Activated CD4-positive, CD25-positive, alpha-beta regulatory T cell treated with anti-CD3 and anti-CD28 coated beads, Interleukin-2, amount 50 U/mL, for 24 hours (primary cell): ENCODE data around the gene SUMO3.
A peak's percentile ranks its signal among the peaks of the same experiment; 100 is the strongest.
"Not testable (repeated sequence)": the region's sequence is repeated elsewhere in the genome, so short reads cannot be mapped to it uniquely, and the experiment has no call there.

ENCODE experiments used
- ATAC-seq, 2 donors: fragments of 150-1000 bp; cut with Tn5 transposase; one replicate each; pipeline ENCODE4 v1.10.0; 2021; ENCODE audit warnings: mild to moderate bottlenecking in 1 of 2, moderate library complexity in 1 of 2

The SUMO3 gene

DNA sequence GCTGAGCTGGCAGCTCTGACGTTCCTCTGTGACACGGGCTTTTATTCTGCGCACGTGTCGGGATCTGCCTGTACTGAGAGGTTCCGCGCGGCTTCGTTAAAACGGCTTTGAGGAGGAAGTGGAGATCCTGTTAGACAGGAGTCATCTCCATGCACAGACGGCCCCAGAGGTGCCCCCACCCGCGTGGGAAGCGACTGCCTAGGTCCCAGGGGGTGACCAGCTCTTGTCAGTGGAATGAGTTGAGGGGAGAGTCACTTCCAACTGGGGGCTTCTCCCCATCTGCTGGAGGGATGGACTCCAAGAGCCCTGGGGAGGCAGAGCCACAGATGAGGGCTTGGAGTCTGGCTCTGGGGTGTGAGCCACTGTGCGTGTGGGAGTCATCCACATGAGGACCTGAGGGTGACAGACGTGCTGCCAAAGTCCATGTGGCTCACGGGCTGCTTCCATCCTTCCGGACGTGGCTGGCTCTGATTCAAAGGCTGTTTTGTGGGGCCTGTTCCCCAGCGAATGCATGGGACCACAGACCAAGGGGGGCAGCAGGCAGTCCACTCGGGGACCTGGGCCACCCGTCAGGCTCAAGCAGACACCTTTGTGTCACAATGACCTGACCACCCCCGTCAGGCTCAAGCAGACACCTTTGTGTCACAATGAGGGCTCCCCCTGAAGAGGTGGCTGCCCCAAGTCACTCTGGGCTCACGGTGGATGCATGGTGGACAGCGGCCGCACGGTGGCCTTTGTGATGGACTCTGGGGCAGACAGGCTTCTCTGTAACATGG lies 28.8 kb upstream of the SUMO3 start:
- ATAC-seq = peak; percentile 55 to 71

DNA sequence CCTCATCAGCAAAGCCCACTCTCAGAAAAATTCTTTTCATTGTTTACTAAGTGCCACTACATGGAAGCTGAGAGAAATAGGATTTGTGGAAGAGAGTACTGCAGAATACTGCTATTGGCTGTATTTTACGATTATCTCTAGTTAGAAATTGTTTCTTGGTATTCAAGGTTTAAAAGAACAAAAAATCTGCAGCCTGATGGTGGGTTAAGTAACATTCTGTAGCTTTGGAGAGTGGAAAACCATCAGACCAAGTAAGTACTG lies 28.3 kb upstream of the SUMO3 start:
- ATAC-seq = no peak

DNA sequence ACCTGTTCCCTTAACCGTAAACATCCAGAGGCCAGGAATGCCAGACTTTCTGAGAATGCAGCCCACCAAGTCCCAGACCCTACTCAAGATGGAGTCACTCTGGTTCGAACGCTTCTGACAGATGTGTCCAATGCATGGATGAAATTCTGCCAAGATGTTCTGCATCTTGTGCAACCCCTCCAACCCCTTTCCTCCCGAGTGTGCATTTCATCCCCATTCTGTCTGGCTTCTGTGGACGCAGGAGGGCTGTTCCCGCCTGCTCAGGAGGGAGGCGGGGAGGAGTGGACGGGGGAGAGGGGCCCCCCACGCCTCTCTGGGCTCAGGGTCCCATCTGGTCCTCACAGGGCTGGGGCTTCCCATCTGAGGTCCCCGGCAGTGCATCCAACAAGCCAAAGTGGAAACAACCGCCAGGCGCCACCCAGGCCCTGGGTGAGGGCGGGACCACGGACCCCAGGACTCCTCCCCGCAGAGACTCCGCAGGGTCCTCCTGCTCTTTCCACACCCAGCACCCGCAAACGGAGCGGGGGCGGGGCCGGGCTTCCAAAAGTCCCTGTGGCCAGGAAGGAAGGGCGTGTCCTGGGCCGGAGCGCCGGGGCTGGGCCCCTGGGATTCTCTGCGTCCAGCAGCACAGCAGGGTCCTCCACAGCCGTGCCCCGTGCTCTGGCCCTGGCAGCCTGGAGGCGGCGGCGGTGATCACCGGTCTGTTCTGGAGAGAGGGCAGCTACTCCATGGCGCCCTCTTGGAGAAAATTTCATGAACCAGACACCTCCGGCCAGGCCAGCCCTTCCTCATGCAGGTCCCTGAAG lies 27.8 kb upstream of the SUMO3 start:
- peak; percentile 68 to 72 for ATAC-seq

DNA sequence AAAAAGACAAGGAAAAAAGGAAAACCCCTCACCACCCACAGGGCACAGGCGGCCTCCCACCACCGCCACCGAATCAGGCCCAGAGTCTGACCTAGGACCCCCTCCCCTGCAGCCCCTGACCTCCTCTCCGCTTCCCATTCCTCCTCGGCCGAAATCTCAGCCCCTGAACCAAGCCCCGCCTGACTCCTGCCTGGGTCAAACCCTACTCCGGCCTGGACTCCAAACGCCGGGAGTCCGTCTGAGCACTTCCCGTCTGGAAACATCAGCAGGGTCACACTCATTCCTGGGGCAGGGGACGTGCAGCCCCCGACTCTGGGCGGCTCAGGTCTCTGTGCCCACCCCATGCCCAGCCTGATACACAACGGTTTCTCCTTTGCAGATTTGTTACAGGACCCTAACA lies 26.4 kb upstream of the SUMO3 start:
- ATAC-seq = no peak

DNA sequence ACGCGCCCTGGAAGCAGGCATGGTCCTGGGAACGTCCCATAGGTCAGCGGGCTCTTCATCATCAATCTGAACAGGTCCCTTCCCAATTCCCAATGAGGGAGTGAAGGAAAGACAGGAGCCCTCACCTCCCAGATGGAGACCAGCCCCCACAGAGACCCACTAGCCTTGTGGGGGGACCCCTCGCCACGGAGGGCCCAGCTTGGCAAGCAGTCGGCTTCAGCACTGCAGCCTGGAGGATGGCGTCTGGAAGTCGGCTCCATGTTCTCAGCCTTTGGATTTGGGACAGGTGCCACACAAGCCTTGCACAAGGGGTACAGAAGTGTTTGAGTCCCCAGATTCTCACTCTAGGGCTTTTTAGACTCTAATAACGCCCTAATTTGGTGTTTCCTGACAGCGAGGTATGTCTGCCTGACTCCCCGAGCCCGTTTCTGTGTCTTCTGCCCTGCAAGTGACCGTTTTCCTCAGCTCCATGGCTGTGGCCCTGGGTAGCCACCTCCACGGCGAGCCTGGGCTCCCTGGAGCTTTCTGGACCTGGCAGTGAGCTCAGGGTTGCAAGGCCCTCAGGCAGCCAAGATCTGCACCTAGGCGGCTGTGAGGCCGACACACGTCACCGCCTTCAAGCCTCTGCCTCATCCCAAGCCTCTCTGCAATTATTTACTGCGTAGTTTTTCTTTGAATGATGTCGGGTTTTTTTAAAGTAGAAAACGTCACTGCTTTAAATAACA lies 25.0 kb upstream of the SUMO3 start:
- ATAC-seq = no peak

DNA sequence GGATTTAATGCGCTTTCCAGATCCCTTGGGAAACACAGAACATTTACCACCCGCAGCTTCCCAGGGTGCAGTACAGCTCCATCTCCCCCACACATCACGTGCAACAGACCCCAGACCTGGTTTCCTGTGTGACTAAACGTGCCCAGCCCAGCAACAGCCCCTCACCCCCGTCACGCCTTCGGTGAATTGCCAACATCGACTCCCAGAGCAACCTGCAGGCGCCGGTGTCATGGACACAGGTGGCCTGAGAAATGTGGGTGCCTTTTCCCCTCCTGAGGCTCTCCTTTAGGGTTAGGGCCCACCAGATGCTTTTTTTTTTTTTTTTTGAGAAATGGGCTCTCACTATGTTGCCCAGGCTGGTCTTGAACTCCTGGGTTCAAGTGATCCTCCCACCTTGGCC lies 24.2 kb upstream of the SUMO3 start:
- ATAC-seq = no peak

DNA sequence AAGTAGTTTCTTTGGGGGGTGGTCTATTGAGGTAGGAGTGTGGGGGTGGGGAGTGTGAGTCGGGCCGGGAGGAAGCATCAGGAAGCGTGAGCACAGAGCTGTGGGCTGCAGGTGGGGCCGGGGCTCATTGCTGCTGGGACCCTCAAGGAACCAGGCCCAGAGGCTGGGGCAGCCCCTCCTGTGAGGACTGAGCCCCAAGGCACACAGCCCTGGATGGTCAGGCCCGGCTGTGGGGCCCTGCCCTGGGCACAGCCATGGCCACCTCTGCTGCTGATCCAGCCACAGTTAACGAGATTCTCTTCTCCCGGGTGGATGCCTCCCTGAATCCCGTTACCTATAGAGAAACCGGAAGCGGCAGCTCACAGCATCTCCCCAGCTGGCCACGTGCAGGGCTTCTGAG lies 22.9 kb upstream of the SUMO3 start:
- no peak for ATAC-seq

DNA sequence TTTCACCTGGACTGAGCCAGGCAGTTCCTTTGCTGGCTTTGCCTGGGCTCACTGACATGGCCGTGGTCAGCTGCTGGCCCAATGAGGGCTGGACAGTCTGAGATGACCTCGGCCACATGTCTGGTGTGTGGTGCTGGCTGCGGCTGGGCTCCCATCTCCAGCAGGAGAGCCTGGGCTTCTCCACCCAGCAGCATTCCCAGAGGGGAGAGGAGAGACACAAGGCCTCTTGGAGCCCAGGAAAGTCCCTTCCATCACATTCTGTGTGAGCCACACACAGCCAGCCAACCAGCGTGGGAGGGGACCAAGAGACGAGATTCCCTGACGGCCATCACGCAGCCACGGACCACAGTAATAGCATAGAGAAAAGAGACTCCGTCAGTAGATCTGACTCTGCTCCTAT lies 21.1 kb upstream of the SUMO3 start:
- no peak for ATAC-seq

DNA sequence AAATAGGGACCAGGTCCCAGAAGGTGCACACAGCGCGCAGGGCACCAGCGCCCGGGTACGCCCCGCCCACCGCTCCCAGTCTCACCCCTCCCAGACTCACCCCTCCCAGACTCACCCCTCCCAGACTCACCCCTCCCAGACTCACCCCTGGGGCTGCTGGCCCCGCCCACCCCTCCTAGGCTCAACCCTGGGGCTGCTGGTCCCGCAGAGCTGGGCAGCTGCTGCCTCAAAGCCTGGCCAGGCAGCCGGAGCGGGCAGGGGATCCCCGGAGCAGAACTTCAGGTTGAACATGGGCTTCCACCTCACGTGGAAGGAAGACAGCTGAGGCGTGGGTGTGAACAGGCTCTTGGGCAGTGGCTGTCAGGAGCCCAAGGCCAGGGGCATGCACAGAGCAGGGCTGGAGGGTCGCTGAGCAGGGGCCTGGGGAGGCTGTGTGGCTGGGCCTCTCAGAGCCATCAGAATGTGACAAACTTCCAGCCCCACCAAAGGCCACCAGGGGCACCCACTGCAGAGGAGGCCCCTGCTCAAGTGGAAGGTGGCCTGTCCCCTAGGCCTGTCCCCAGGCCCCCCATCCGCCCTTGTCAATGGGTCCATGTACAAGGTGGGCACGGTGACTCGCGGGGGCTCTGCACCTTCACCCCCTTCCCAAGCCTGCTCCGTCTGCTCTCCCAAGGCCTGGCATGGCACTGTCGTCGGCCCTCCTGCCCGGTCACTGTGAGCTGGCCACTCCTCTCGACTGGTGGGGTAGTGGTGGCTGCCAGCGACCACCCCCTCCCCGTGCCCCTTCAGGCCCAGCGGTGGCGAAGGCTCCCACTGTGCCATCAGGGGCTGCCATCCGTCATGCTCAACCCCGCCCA lies 20.4 kb upstream of the SUMO3 start:
- ATAC-seq = no peak

DNA sequence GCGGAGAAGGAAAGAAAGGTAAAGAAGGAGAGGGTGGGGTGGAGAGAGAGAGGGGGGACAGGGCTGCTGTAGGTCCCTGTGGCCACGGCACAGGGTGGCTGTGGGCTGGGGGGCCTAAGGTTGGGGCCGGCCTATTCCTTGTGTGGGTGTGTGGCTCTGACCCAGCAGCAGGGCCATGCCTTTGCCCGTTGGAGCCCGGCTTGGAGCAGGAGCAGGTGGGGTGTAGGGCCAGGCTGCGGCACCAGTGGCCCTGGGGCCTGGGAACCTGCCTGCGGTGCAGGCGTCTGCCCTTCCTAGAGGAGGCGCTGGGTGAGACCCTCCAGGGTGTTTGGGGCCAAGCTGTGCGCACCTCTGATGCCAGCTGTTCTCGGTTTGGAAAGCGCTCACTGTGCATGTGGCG lies 19.7 kb upstream of the SUMO3 start:
- ATAC-seq = no peak

DNA sequence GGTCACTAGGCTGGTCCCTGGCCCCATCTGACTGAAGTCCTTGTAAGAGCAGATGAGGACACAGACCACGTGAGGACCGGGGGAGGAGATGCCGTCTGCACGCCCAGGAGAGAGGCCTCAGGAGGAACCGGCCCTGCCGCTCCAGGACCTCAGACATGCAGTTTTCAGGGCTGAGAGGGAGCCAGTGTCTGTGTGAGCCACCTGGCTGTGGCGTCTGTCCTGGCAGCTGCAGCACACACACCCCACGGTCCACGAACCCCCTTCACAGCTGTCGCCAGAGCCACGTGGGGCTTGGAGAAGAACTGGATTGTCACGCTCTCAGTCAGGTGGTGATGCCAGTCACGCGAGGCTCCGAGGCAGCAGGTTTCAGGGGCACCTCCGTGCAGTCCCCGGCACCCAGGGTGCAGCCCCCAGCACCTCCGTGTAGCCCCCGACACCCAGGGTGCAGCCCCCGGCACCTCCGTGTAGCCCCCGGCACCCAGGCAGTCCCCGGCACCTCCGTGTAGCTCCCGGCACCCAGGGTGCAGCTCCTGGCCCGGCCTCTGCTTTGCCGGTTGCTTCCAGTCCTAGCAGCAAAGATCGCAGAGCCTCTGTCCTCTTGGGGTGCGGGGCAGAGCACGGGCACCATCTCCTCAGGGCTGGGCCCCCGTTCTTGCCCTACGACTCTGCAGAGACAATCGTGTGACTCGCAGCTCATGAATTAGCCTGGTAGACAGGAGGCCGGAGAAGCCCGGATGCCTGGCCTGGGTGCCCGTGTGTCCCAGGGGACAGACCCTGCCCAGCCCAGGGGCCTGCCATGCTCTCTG lies 19.0 kb upstream of the SUMO3 start:
- no peak for ATAC-seq

DNA sequence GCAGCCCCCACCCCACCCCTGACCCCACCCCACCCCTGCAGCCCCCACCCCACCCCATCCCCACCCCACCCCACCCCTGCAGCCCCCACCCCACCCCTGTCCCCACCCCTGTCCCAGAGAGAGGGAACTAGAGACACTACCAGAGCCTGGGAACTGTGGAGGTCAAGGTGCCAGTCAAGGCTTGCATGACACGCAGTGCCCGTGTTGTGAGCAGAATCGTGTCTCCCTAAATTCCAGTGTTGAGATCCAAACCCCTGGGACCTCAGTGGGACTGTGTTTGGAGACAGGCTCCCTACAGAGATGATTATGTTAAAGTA lies 18.4 kb upstream of the SUMO3 start:
- ATAC-seq = no peak

DNA sequence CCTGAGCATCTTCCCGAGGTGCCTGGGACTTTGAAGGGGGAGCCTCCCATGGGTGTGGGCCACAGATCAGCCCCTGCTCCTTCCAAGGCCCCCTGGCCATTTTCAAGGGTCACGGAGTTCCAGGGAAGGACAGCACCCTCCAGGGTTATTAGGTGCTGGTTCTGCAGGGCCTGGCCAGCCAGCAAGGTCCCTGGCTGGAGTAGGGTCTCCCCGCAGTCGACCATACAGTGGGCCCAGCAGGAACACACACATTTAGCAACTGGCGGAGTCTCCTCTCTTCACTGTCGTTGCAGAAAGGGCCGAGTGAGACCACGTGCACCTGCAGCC lies 17.7 kb upstream of the SUMO3 start:
- no peak for ATAC-seq

DNA sequence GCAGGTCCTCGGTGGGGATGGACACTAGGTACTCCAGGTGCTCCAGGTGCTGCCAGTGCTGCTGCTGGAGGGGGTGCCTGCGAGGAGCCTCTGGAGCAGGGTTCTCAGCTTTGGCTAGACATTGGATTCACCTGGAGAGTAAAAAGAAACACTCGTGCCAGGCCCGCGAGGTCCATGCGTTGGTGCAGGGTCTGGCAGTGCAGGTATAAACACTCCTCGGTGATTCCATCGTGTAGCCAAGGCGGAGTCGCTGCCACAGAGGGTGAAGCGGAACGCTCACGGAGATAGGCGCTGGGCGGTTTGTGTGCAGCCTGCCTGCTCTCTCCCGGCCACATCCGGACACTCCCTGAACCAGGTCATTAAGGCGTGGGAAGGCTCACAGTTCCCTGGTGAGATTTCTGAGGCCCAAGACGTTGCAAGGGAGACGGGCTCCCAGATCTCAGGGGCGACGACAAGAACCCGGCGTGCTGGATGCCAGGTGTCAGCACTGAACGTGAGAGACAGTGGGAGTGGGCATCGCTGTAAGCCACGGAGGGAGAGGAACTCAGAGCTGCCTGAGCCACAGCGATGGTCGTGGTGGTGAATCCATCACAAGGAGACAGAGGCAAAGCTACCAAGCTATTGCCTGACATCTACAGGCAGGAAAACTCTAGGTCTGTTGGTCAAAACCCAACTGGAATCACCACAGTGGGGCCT lies 17.2 kb upstream of the SUMO3 start:
- no peak for ATAC-seq

DNA sequence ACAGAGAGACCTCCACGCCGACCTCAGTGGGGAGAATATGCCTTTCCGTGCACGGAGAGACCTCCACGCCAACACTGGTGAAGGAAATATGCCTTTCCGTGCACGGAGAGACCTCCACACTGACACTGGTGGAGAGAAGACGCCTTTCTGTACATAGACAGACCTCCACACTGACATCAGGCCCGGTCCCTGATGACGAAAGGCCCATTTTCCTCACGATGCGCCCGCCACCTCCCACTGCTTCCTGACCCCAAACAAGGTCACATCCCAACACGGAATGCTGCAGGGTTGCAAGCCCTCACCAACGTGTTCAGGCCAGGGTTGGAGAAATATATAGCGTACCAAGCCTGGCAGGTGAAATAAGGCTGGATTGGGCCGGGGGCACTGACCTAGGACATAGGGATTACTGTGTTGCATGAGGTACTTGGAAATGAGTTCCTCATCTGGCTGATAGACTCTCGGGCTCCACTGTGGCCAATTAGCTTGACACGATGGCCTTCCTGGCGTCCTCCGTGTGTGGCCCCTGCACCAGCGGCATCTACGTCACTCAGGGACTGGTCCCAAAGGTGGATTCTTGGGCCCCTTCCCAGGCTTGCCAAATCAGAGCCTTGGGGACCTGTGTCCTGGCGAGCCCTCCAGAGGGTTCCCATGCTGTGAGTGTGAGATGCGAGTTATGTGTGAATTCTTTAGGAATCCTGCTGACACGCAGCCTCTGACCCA lies 16.5 kb upstream of the SUMO3 start:
- no peak for ATAC-seq

DNA sequence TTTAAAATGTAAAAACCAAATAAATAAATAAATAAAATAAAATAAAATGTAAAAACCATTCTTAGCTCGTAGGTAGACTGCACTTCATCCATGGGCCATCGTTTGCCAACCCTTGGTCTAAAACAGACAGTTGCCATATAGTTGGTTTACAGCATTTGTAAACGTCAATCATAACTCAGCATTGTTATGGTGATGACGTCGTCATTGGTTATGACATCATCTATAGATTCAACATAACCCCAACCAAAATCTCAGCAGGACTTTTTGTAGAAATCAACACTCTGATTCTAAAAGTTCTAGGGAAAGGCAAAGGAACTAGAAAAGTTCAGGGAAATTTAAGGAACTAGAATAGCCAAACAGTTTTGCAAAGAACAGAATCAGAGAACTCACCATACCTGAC lies 15.8 kb upstream of the SUMO3 start:
- ATAC-seq = no peak

DNA sequence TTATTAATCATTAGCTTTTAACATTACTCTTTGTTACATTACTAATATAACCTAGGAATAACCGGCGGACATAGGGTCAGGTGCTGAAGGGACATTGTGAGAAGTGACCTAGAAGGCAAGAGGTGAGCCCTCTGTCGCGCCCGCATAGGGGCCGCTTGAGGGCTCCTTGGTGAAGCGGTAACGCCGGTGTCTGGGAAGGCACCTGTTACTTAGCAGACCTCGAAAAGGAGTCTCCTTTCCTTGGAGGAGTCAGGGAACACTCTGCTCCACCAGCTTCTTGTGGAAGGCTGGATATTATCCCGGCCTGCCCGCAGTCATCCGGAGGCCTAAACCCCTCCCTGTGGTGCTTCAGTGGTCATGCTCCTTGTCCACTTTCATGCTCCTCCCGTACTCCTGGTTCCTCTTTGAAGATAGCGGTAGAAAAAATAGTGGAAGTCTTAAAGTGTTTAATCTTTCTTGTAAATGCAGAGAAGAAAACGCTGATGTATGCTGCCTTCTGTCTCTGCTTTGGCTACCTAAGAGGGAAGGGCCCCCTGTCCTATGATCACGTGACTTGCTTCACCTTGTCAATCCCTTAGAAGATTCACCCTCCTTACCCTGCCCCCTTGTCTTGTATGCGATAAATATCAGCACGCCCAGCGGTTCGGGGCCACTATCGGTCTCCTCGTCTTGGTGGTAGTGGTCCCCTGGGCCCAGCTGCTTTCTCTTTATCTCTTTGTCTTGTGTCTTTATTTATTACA lies 14.8 kb upstream of the SUMO3 start:
- ATAC-seq = not testable (repeated sequence)

DNA sequence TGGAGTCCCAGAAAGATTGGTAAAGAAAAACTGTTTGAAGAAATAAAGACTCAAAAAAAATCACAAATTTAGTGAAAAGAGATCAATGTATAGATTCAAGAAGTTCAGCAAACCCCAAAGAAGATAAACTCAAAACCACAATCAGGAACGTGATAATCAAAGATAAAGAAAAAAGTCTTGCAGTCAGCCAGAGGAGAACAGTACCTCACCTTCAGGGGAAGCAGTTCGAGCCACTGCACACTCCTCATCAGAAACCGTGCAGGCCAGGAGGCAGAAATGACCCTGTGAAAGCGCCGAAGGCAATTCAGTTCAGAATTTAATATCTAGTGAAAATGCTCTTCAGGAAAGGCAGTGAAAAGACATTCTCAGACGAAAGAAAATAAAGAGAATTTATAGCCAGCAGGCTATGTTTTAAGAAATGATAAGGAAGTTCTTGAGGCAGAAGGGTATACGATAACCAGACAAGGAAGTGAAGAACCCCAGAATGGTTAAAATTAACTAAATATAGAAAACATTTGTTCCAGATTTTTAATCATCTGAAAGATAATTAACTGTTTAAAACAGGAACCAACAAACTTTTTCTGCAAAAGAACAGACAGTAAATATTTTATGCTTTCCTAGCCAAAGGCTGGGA lies 13.5 kb upstream of the SUMO3 start:
- no peak for ATAC-seq

DNA sequence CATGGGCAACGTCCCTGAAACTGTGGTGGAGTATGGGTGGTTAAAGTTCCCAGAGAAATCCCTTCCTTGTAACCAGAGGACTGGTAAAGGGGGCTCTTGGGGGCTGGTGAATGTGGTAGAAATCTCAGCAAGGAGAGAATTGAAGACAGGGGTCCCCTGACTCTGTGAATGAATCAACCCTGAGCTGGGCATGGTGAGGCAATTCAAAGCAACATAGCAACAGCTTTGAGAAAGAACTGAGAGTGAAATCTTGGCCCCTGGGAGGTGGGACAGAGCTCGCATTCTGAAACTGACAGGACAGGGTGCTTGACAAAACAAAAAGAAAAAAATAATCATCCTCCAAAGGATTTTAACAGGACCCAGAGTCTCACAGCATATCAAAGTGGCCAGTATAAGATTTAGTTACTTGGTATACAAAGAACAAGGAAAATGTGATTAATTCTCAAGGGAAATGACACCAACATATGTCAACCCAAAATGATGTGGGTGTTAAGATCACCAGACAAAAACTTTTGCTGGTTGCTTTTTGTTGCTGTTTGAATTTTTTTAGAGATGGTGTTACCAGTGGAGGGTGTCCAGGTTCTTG lies 11.7 kb upstream of the SUMO3 start:
- ATAC-seq = no peak
